ENCODE results near the gene SLC6A15.
A peak's percentile ranks its signal among the peaks of the same experiment; 100 is the strongest.

Gene SLC6A15

DNA sequence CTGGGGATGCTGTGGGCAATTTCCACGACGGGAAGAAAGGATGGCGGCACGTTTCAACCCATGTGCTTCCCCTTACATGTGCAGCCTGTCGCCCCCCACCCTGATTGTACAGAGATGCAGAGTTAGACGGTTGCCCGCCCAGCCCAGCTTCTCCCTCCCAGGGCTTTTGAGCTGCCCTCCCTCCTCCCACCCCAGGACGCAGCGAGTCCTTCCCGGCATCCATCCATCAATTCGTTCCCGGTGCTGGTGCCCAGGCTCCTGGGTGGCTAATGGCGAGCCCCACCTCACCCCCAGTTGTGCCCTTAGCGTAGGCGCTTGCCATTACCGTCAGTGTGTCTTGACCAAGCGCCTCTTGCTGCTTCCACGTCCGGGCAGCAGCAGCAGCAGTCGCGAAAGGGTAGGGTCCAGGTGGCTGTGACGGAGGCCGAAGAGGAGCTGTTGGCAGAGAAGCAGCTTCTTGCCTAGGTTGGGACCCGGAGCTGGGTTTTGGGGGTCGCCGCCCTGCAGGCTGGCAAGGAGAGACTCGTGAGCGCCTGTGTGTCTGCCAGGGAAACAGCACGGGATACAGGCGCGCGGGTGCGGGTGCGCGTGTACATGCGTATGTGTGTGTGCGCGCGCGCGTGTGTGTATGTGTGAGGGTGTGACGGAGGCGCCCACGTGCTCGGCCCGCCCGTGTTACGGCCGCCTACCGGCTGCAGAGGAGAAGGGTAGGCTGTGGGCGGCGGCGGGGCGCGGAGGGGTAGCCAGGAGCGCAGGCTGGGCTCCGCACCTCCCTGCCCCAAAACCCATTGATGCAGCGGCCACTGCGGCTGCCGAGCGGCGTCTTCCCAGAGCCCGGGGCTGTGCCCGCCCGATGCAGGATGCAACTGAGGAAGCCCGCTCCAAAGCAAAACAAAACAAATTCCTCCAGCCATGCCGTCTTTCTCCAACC lies at the start of gene SLC6A15:
TSS of gene SLC6A15 (minus strand) at position 602 of the 931 bp plus-strand sequence. CDS start 20,679 bp downstream, outside the sequence.
- DNase-seq: peak; percentile 43

DNA sequence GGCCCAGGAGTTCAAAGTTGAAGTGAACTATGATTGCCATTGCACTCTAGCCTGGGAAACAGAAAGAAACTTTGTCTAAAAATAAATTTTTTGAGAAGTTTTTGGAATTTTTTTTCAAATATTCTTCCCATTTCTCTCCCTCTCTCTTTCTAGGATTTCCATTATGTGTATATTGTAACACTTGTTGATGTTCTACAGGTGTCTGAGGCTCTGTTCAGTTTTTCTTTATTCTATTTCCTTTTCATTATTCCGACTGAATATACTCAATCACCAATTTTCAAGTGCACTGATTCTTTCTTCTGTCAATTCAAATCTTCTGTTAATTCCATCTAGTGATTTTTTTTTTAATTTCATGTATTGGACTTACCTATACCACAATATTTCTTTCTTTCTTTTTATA lies 48.3 kb upstream of the SLC6A15 start:
- DNase-seq: no peak

DNA sequence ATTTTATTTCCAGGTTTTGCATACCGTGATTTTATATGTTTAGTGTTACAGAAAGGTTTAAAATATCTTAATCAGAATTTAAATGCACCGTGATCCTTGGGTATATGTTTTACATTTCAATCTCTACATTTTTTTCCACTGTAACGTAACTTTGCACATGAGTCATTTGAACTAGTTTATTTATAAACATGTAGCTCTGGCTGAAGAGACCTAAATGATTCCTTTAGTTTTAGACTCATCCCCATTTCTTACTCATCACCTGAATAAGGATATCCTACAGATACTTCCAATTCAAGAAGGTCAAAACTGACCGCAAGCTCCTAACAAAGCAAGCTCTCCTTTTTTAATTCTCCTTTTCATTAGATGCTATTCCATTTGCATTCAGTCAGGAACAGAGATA lies 42.7 kb upstream of the SLC6A15 start:
- no peak for DNase-seq

DNA sequence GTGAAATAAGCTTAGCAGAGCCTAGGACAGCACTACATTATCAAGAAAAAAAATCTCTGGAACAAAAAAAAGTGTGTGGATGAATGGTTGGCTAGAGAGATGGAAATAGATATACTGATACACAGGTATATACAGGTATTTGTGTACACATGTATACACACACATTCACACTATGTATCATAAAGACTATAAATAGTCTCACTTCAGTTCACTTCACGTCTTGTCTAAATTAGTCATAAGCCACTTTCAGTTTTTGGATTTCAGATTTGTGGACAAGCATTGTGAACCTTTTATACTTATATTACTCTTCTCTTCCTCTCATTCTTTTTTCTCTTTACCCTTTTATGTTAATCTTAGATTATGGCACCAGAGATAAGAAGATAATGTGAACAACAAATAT lies 41.8 kb upstream of the SLC6A15 start:
- DNase-seq: no peak

DNA sequence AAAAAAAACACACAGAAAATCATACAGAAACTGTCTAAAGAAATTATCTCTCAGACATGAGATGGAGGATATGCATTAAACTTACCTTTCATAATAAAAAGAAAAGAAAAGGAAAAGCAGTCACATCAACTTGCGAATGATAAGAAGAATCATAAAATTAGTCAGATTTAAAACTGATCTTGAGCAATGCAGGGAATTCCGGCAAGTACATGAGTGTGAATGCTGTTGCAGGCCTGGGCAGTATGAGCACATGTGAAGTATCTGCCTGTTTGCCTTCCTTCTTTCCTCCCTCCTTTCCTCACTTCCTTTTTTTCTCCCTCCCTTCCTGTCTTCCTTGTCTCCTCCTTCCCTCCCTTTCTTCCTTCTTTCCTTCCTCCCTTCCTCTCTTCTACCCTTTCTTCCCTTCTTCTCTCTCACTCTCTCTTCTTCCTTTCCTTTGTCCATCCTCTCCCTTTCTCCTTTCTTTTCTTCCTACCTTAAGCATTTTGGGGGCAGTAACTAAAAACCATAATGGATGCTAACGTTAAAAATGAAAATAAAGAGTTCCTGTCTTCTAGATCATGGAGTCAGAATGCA lies 38.5 kb upstream of the SLC6A15 start:
- DNase-seq: no peak

DNA sequence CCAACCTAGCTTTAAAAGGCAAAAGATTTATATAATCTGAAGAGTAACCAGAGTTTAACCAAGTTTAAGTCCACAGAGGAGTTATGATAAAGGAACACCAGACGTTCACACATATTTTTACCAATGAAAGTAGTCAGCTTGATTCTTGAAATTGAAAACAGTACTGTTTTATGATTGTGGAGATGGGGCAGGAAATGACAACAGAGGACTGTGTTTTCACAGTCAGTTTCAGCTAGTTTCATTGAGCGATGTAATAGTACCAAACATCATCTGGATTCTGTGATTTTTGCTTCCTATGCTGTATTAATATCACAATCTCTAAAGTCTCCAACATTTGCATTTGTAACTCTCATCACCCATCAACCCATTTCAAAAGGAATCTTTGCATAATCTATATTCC lies 34.2 kb upstream of the SLC6A15 start:
- no peak for DNase-seq

DNA sequence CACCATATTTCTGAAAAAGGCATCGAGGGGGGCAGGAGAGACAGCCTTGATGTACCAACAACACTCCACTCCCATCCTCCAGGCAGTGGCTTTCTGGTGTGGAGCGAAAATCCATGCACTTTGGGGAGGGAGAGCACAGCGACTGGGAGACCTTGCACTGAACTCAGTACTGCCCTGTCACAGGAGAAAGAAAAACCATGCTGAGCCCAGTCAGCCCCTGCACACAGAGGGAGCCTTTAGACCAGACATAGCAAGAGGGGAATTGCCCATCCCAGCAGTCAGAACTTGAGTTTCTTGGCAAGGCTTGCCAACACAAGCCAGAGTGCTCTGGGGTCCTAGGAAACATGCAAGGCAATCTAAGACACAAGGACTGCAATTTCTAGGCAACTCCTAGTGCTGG lies 24.8 kb upstream of the SLC6A15 start:
- no peak for DNase-seq

DNA sequence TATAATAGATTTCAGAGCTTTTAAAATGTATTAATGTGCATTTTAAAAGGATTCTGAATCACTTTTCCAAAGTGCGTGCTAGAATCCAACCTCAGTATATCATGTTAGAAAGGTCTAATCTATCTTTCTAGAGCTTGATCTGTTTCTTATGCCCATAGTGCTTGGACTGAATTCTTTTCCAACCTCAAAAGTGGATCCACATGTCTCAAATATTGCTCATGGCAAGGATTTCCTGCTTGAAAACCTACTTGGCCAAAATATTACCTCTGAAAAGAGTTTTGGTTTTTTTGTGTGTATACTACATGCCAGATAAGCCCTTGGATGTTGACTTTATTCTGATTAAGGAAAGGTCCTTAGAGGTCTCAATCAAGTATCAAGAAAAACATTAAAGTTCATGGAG lies 16.9 kb upstream of the SLC6A15 start:
- no peak for DNase-seq

DNA sequence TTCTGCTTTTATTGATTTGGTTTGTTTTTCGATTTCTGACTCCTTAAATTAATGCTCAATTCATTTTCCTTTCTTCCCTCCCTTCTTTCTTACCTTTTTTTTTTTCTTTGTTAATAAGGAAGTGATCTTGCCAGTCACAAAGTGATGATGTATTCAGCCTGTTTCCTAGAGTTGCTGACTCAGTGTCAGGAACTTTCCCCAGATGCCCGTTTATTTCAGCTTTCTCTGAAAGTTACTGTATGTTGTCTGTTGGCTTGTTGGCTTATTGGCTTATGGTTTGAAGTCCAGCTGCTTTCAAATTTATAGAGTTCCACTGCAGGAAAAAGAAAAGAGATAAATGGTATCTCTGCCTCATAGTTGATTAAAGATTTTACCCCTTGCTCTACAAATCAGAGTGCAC lies 12.4 kb upstream of the SLC6A15 start:
- no peak for DNase-seq

DNA sequence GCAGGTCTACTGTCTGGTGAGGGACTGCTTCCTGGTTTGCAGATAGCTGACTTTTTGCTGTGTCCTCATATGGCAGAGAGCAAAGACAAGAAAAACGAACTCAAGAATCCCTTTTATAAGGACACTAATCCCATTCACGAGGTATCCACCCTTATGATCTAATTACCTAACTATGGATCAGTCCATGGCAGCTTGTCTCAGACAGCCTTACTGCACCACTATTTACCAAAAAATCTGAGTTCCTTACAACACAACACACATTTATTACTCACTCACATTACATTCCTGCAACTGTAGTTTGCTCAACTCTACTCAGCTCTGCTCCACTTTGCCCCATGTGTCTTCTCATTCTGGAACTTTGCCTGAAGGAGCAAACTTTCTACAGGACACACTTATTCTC lies 10.1 kb upstream of the SLC6A15 start:
- DNase-seq: no peak

DNA sequence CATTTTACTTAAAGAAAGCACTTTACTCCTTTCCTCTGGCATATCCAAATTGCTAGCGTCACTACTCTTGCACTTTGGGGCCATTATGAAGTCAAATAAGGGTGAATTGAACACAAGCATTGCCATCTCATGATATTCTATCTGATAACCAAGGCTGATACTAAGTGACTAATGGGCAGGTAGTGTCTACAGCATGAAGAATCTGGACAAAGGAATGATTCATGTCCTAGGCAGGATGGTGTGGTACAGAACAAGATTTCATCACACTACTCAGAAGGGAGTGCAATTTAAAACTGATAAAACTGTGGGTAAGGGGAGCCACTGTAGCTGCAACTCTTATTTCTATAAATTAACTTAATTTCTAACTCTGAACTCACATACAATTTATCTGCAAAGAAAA lies 7.7 kb upstream of the SLC6A15 start:
- DNase-seq: no peak

DNA sequence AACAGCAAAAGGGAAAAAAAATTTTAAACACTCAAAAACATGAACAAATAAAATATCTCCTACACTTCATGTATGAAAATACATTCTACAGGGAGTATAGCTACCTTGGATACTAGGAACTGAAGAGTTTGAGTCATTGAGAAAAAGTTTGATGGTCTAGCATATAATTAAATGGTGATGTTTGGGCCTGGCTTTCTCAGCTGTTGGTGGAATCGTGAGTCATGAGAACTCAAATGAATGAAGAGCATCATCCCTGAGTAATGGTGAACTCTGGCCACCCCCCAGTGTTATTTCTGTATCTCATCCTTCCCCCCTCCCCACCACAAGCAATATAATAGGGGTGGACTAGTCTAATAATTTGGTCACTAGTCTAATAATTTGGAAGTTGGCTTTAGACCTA lies 6.7 kb upstream of the SLC6A15 start:
- DNase-seq: no peak

DNA sequence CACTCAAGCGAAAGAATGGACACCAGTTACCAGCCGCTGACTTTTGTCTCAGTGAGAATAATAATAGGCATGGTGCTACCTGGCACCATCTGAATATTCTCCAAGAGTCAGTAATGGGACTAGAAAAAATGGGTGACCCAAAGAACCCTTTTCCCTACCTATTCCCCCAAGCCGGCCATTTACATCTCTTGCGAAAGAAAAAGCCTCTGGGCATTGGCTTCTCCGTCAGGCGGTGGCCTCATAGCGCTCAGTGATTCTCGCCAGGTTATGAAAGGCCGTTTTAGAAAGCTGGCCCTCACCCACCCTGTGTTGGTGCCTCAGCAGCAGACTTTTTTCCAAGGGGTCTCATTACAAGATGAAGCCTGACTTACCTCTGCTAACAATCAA lies 523 bp upstream of the SLC6A15 start:
- no peak for DNase-seq

DNA sequence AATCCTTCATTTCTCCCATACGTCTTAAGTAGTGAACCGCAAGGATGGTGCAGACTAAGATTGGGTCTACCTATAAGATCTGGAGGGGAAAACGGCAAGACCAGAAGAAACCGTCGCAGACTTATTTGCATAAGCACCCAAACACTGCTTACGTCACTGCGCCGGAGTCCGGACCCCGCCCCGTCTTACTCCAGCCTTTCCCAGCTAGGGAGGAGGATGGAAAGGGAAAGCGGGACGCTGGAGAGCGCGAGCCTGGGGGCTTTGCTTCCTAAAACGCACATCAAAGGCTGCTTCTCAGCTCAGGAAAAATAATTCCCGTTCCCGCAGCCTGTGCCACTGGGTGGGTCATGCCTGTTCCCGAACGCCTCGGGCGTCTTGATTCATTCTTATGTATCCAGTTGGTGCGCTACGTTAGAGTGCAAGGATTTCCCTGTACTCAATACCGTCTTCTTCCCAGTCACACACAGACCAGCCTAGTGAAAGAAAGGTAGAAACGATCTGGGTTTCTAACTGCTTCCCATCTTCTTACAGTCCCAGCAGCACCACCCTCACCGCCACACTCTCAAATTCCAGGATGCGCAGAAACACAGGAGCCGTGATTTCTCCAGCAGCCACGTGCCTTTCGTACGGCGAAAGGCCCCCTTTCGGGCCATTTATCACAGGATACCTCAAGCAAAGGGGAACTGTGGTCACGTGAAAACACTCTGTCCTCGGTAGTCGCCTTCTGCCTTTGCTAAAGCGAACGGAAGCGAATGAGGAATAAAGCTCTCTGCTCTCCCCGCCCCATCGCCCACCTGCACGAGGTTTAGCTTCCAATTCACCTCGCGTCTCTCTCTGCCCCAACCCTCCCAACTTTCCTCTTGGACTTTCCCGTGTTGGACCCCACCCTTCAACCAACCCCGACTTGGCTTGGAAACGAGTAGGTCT lies 1.1 kb downstream of the SLC6A15 start:
- peak; percentile 82 for DNase-seq

DNA sequence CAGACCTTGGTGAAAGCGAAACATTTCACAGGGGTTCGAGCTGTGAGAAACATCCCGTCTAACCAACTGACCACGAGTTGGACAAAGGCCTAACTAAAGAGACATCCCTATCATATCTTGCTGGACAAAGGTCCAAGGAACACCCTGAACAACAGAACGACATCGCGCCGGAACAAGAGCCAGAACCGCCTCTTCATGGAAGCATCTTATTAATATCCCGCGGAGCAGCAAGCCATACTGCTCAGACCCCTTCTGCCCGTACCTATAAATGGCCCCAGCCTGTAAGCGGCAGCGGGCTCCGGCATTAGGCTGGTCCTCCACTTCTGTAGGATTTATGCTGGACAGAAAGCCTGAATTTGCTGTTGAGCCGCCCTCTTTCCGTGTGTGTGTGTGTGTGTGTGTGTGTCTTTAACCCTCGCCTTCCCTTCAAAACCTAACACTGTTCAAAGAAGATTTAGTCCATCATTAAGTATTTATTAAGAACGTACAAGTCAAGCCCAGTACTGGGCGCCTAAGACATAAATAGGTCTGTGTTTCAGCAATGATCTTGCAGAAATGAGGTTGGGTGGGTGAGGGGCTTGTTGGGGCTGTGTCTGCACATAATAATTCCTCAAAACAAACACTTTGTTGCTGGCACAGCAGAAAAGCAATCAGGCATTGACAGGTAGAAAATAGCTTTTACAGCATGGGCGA lies 1.9 kb downstream of the SLC6A15 start:
- peak; percentile 38 for DNase-seq

DNA sequence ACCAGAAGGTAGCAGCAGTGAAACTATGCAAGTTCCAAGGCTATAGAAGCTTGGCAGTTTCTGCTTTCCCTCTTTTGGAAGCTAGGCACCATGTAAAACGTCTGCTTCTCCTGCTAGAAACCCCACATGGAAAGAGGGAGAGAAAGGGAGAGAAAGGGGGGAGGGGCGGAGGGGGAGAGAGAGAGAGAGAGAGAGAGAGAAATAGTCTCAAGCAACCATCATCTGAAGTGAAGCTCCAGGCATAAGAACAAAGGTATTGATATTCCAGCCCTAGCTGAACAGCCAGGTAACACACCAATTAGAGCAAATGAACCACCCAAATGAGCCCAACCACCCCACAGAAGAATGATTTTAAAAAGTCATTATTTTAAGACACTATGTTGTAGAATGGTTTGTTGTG lies 8.5 kb downstream of the SLC6A15 start:
- no peak for DNase-seq

DNA sequence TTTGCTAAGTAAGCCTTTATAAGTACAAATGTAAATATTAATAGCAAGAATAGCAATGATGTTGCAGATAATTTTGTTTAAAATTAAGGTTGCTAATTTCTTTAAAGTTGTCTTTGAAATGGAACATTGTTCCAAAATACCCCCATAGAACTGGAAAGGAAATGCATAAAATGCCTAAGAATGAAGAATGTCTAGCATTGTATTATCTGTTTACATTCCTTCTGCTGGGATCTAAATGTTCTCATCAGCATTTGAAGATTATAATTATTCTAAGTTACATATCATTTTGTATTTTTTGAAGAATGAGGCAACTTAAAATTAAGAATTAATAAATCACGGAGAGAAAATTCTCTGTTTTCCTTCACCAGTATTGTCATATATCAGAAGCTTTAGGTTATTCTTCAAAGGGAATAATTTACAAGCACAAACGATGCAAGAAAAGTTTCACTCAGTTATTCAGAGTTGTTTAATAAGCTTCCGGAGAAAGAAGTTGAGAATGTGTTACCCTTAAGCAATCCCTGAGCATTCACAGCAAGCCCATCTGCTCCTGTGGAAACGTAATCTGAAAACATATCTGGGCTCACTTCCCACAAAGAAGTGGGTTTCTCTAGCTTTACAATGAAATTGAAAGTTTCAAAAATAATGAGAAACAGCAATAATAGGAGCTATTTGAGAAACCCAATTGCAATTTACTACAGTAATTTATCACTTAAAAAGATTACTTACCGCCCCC lies 21.3 kb downstream of the SLC6A15 start:
- DNase-seq: no peak

DNA sequence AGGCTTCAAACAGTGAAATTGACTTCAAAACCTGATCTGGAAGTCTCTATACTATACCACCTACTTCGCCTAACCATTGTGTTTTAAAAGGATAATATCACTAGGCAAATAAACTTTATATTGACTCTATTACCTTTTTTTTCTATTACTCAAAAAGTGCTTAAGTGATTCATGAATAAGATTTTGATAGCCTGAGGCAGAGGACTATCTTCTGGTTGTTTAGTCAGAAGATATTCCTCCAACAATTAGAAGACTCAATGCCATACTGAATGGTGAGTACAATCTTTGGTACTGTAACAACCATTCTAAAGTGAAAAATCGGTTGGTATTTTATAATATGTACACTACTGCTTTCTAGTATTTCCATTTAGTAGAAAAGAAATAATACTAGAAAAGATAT lies 22.8 kb downstream of the SLC6A15 start:
- no peak for DNase-seq

DNA sequence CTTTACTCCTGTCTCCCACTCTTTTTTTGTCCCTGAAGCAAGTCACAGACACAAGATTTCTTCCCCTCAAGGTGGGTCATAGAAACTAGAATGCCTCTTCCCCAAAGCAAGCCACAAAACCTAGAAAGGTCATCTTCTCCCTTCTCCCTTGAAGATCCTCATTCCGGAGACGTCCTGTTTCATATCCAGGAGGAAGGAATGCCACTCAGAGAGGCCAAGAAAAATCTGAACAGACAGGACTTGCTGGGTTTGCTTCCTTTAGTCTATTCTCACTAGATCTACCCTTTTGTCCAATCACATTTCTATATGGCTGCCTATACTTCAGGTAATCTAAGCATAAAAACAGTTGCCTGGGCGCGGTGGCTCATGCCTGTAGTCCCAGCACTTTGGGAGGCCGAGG lies 23.7 kb downstream of the SLC6A15 start:
- DNase-seq: no peak

DNA sequence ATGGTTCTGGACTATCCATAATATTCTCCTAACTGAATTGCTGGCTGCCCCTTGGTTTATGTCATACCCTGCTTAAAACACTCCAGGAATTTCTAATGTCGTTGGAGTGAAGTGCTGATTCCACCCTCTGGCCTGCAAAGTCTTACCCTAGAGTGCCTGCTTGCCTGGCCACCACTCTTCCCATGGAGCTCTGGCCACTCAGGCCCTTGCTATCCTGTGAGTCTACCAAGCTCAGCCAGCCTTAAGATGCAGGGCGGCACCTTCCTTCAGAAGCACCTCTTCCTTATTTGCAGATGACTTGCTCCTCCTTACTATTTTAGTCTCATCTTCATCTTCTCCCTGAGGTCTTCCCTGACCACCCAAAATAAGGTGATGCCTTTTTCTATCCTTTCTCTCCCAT lies 35.3 kb downstream of the SLC6A15 start:
- no peak for DNase-seq

DNA sequence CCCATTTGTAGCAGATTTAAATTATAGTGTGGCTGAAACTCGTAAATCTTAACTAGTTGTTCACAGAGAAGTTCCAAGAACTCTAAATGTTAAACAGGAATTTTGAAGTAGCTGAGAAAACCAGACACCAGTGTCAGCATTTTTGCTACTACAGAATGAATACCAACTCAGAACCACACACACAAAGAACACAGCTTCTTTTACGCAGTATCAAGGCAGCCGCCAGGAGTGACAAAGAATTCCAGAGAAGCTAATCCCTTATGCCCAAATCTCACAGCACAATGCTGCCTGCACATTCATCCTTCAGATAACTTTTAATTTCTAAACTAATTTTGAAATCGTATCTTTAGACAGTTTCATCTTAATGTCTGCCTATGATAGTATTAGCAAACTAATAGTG lies 37.4 kb downstream of the SLC6A15 start:
- no peak for DNase-seq

DNA sequence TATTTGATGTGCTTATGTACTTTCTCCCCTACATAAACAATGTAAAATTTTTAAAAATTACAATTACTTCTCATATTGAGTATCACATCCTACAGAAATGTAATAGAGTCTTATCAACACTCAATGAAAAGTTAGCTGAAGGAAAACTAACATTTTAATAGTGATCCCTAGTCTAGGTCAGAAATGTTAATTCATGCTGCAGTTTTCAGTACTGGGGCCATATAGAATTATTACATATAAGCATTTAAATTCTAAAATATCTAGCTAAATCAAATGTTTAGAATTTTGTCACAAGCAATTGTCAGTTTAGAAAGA lies 37.8 kb downstream of the SLC6A15 start:
- no peak for DNase-seq
